Measurements from ENCODE around the gene KCNF1. TPM values are rescaled to one million over a fixed set of nuclear protein-coding genes. Genes with fewer than 3 reads are reported as not detected.

Gene KCNF1
- total RNA-seq, 1 experiment from 2014 or later: 3.2 TPM

DNA sequence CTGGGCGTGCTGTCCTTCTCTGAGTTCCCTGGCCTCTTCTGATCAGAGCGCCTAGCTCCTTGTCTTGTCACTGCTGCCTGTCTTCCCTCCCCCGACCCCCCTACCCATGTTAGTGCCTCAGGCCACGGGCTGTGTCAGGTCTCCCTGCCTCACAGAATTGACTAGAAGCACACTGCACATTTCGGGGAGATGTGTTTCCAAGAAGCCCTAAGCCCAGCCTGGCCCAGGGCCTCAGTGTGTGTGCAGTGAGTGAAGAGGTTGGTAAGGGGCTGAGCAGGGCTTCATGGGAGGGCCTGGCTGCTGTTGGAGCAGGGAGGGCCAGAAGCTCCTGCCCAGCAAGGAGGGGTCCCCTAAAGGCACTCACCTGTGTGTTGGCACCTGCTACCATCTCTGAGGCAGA is 13.1 kb downstream of the KCNF1 start:
- Mint-ChIP-seq H3K27me3 (ENCODE audit: low read depth) (peaks cover 11% of the 10 kb centered on the region), H3K4me3 (no peak overlapping the region), H3K36me3 (ENCODE audit: insufficient read depth in 1 of 3, low read depth in 3 of 3) (no peaks in the 10 kb centered on the region), H3K27ac (no peak overlapping the region), H3K9me3 (no peaks in the 10 kb centered on the region; a peak in 1 of 5 replicates), H3K4me1 (peaks cover 12 to 32% of the 10 kb centered on the region in 2 experiments)
- WGBS (ENCODE audit: extremely low coverage, insufficient read length, low lambda C conversion rate): no CpG with 5 or more reads among the region's 5 CpGs
- H3K27ac ChIP-seq (ENCODE audit: insufficient read length, low read depth, low read length): no peak overlapping the region
- H4K91ac ChIP-seq (ENCODE audit: insufficient read length, low read depth, low read length): no peak overlapping the region
- H3K9me3 ChIP-seq (ENCODE audit: control insufficient read depth, low read depth, low read length): no peaks in the 10 kb centered on the region
- H3K56ac ChIP-seq (ENCODE audit: insufficient read length, low read depth, low read length): no peak overlapping the region
- no peak overlapping the region for H3K4ac ChIP-seq (ENCODE audit: low read depth, low read length)
- DNase-seq: no peak
- no peak overlapping the region for H2AK5ac ChIP-seq (ENCODE audit: insufficient read length, low read length)
- H3K18ac ChIP-seq (ENCODE audit: insufficient read length, low read depth, low read length): no peak overlapping the region
- no peak overlapping the region for H2BK5ac ChIP-seq (ENCODE audit: insufficient read length, low read length)
- no peak overlapping the region for H4K5ac ChIP-seq (ENCODE audit: insufficient read length, low read depth, low read length)
- H3K23me2 ChIP-seq (ENCODE audit: insufficient read length, low read depth, low read length, poor library complexity, severe bottlenecking): no peaks in the 10 kb centered on the region
- no peak overlapping the region for H2AFZ ChIP-seq (ENCODE audit: low read length)
- no peak overlapping the region for H4K8ac ChIP-seq (replicated peaks; ENCODE audit: insufficient read length, low read depth, low read length)
- H3K4me2 ChIP-seq (ENCODE audit: insufficient read depth, insufficient read length, low read length): no peak overlapping the region
- H3K14ac ChIP-seq (ENCODE audit: insufficient read depth, low read length): no peak overlapping the region
- H3K79me2 ChIP-seq (ENCODE audit: insufficient read depth, low read length): no peaks in the 10 kb centered on the region
- no peaks in the 10 kb centered on the region for H3K79me1 ChIP-seq (ENCODE audit: insufficient read depth, low read depth, low read length, poor library complexity, severe bottlenecking)
- H3K4me1 ChIP-seq (ENCODE audit: insufficient read depth, low read length): peaks cover 8% of the 10 kb centered on the region; the same call in 1 of the 2 replicates
- no peaks in the 10 kb centered on the region for H3K27me3 ChIP-seq (ENCODE audit: insufficient read depth, low read length)
- H2BK120ac ChIP-seq (ENCODE audit: low read depth, low read length, poor library complexity, severe bottlenecking): no peak overlapping the region
- no peak overlapping the region for H3T11ph ChIP-seq (ENCODE audit: low read length)
- H3K23ac ChIP-seq (ENCODE audit: insufficient read length, low read depth, low read length): no peak overlapping the region
- no peak overlapping the region for H2BK12ac ChIP-seq (ENCODE audit: insufficient read length, low read depth, low read length)
- TF ChIP-seq, protein P1, sequence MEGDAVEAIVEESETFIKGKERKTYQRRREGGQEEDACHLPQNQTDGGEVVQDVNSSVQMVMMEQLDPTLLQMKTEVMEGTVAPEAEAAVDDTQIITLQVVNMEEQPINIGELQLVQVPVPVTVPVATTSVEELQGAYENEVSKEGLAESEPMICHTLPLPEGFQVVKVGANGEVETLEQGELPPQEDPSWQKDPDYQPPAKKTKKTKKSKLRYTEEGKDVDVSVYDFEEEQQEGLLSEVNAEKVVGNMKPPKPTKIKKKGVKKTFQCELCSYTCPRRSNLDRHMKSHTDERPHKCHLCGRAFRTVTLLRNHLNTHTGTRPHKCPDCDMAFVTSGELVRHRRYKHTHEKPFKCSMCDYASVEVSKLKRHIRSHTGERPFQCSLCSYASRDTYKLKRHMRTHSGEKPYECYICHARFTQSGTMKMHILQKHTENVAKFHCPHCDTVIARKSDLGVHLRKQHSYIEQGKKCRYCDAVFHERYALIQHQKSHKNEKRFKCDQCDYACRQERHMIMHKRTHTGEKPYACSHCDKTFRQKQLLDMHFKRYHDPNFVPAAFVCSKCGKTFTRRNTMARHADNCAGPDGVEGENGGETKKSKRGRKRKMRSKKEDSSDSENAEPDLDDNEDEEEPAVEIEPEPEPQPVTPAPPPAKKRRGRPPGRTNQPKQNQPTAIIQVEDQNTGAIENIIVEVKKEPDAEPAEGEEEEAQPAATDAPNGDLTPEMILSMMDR (conservative IDR thresholded peaks at IDR 0.05): no peak
- H2BK15ac ChIP-seq (ENCODE audit: low read depth, low read length): no peak overlapping the region
- H4K20me1 ChIP-seq (ENCODE audit: control insufficient read depth, insufficient read depth, insufficient read length): peaks cover 1% of the 10 kb centered on the region
- H2BK20ac ChIP-seq (ENCODE audit: low read depth, low read length, poor library complexity, severe bottlenecking): no peak overlapping the region
- H3K9ac ChIP-seq (ENCODE audit: extremely low read depth, insufficient read length, low read length): no peak overlapping the region

All from H9 (cell line).